ENCODE measurements around the gene BMPER.
"Not testable (repeated sequence)": the region's sequence is repeated elsewhere in the genome, so short reads cannot be mapped to it uniquely, and the experiment has no call there.

The BMPER gene

DNA sequence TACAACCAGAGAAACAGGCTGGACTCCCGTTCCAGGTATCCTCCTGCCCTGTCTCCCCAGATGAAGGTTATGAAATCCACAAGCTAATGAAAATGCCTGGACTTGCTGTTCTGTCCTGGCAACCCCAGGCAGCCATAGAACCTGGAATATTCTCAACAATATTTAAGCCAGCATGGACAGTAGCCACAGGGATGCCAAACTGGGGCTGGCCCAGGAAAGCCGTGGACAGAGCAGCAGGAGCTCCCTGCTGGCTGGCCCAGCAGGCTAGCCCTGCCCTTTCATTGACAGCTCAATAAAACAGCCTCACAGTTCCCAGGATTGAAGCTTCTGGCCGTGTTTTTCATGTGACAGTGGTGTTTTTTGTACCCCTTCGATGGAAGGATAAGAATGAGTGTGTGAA is 230.6 kb downstream of the BMPER start:
- DNase-seq (ENCODE audit: low read depth in 3 of 3): no peak

DNA sequence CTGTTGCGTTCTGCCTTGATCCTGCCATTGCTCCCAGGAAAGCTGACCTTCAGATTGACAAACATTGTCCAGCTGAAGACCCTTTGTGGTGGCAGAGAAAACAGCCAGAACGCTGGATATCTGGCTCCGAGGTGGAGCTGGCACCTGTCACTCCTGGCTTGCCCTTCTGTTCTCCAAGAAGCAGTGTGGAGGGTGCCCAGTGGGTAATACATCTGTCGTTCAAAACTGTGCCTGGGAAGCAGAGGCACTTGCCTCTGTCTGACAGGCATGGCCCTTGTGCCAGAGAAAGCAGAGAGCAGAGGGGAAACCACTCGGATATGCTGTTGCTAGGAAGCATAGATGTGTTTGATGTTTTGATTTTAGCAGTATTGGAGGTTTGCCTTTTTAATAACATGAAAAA is 231.4 kb downstream of the BMPER start:
- no peak for DNase-seq (ENCODE audit: low read depth in 3 of 3)

DNA sequence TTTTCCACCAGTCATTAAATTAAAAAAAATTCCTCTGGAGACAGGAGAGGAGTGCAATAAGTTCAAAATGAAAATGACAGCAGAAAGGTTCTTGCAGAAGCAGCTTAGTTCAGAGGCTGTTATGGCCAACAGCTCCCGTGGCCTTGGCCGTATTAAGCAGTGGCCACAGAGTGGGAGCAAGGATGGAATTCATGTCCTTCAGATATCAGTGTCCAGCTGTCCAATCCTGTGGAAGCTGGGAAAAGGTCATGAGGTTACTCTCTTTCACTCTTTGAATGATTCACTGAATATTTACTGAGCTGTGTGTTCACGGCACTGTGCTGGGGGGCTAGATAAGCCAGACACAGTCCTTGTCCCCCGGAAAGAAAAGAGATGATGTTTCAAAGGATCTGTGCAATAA is 231.8 kb downstream of the BMPER start:
- DNase-seq (ENCODE audit: low read depth in 3 of 3): no peak

DNA sequence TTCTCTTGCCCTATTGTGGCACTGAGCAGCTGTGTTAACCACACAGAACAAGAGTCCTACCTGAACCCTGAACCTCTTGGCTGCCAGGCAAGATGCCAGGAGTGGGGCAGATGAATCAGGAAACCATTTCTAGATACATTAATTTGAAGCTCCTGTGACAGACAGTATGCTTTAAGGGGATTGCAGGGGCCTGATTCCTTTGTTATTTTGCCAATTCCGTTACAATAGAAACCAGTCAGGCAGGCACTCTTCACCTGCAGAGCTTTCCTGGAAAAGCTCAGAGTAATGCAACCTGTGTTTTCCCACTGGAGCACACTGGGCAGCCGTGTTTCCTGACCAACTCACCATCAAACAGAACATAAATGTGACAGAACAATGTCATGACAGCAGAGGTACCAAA is 233.1 kb downstream of the BMPER start:
- DNase-seq (ENCODE audit: low read depth in 3 of 3): no peak

DNA sequence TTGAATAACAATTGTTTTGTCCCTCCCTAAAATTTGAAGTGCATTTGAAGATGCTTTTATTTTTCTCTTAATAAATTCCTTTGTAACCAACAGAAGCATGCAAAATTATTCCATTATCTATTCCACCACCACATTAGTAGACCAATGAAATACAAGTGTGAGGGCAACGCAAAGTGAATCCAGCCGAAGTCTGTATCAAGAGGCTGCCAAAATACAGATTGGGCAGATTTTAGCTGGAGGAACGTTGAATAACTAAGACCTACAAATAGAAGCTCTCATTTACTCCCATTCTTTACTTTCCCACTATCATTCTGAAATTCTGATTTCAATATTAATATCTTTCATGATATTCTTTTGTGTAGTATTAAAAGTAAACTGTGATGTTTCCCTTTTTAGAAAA is 233.7 kb downstream of the BMPER start:
- no peak for DNase-seq (ENCODE audit: low read depth in 3 of 3)

DNA sequence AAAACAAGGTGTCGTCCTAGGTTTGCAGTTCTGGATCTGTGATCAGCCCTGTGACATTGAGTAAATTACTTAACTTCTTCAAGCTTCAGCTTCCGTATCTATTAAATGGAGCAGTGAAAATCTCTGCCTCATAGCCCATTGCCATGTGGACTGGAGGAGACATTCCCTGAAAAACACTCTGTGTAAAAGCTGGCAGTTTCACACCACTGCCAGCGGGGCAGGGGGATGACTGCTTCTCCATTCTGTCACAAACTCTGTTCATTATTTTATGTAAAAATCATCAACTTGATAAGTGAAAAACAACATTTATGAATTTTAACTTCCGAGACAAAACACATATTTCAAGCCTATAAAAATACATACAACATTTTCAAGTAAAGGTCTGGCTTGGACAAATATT is 234.7 kb downstream of the BMPER start:
- no peak for DNase-seq (ENCODE audit: low read depth in 3 of 3)

DNA sequence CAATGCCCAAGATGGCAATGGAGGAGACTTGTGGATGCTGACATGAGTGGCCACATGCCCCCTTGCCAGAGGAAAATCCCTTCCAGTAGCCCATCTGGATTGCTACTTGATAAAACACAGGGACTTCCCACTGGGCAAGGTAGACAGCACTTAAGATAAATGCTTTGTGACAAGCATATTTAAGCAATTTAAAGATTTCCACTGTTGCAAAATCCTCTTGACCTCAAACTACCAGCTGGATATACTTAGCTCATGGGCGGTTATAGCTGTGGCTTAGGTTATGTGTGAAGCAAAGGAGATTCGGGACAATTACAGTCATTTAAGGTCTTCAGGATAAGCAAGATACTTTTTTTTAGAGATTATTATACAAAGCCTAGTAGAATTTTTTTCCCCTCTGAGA is 238.1 kb downstream of the BMPER start:
- DNase-seq (ENCODE audit: low read depth in 3 of 3): no peak

DNA sequence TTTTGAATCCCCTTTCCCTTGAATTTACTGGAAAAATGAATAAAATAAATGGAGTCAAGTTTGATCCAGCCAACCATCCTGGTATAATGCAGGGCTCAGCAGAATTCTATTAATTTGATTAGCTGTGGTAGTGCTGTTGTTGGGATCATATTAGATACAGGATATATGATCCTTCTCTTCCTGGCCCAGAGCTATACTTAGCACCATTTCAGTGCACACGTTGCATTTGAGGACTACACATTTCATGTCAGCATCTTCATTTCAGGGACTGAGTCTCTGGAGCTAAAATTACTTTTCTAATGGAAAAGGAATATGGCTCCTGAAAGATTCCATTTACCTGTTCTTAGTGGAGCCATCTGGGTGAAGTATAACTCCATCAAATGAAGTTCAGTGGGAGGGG is 240.3 kb downstream of the BMPER start:
- DNase-seq (ENCODE audit: low read depth in 3 of 3): no peak

DNA sequence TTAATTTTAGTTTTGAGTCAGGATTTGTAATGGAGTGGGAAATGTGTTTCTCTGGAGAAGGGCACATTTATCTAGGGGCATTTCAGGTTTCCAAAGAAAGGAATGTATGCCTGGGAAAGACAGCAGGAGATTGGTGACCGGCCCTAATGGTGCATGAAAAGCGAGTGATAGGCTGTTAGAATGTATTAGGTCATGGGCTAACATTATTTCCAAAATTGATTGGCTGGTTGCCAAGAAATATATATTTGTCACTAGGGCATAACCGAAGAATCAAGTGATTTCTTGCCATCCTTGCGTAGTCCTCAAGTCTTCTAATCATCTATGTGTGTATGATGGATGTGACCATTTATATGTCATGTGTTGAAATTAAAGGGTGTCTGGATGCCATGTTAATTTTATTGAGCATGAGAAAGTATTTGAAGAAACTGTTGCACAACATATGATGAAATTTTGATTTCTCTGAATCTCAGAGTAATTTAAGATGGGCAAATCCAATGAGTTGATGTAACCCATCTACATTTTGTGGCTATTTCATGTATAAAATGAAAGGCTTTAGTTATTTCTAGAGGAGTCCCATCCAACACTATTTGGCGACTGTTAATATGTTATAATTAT is 248.4 kb downstream of the BMPER start:
- DNase-seq (ENCODE audit: low read depth in 3 of 3): no peak

DNA sequence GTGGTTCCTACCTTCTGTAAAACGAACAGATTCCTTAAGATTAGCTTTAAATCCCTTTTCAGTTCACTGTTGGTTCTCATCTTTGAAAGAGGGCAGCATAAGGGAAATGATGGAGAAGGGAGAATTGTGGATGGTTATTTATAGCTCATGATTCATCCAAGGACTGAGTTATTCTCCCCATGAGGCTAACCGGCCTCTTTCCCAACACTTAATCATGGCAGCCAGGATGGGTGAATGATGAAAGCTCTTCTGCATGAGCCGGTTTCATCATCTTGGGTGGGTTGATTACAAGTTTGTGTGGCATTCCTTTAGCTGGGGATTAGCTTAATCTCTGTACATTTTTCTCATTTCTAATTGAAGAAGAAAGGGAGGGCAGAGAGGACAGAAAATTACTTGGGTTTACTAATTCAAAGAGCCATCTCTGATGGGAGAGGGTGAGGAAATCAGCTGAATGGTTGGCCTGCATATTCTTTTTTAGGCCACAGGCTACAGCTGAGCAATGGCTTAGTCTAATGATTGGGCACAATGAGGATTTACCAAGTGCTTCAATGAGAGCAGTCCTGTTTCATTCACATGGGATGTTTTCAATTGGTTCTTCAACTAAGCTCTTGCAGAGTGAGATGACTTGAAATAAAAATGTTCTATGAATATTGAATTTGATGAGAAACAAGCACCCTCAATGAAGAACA is 250.0 kb downstream of the BMPER start:
- no peak for DNase-seq (ENCODE audit: low read depth in 3 of 3)

DNA sequence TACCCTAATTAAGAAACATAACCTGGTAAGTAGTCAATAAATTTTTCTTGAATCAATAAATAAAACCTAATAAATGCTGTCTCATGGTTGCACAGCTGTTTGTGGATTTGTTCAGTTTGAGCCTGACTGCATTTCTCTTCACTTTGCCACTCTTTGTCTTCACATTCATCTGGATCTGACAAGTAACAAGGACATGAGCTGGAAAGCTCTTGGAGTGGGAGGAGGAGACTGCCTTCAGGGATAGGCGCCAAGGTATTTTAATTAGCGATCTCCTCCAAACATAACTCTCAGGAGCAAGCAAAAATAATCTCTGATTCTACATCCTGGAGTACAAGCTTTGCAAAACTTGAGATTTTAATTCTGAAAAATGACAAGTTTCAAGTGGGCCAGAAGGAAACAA is 251.0 kb downstream of the BMPER start:
- no peak for DNase-seq (ENCODE audit: low read depth in 3 of 3)

DNA sequence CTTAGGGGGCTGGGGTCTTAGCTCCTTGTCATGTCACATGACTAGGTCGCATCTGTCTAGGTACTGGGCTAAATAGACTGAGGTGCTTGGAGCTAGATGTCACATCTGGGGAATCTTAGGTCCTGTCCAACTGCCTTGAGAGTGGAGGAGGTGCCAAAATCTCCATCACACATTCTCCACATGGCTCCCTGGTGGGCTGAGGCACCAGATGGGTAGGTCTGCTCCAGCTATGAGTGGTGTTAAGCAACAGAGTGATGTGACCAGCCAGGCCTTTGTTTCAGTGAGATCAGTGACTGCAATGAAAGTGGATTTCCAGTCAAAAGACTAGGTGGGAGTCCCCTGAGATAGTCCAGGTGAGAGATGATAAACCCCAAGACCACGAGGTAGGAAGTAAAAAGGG is 251.8 kb downstream of the BMPER start:
- no peak for DNase-seq (ENCODE audit: low read depth in 3 of 3)

DNA sequence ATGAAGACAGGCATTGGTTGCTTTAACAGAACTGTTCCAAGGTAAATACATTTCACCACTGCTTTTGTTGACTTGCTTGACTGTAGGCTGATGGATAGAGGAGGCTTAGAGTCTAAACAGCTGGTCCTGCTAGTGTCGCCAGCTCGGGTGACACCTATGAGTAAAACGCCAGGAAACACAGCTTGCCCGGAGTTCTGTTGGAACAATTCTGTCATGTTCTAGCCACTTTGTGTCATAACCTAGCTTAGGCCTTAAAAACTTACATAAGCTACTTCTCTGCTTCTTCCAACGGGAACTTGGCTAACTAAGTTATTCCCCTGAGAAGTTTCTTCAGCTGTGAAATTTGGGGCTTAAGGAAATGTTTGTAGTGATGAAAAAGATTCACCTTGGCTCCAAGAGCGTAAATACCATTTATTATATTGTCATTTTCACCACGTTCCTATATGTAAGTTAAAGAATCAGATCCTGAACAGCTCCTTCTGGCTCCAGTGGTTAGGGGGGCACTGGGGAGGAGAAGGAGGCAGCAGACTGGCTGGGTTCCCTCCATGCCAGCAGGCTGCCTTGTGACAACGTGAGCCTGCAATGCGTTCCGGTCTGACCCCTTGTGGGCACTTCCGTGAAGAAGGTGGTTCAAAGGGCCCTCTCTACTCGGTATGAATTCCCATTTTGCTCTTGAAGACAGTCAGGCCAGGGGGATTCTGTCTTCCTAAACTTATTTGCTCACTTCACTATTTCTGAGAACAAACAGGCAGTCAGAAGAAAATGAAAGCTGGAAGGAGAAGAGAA is 253.2 kb downstream of the BMPER start:
- DNase-seq (ENCODE audit: low read depth in 3 of 3): no peak

DNA sequence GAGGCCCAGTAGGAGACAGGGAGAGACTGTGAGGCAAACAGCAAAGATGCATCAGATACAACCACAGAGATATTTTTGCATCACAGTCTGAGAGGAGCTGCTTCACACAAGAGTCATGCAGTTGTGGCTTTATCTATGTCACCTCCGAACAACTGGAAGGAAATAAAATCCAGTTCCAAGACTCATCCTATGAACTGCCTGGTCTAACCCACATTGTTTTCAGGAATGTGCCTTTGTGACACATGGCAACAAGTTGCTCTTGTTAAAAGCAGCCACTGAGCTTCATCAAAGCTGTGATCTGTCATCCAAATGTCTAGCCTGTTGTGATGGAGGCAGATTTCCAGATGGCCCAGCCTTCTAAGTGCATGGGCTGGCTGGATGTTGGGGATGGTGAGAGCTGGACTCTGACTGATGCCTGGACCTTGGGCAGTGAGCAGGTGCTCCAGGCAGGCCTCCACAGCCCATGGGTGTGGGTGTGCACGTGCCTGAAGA is 255.0 kb downstream of the BMPER start:
- no peak for DNase-seq (ENCODE audit: low read depth in 3 of 3)

DNA sequence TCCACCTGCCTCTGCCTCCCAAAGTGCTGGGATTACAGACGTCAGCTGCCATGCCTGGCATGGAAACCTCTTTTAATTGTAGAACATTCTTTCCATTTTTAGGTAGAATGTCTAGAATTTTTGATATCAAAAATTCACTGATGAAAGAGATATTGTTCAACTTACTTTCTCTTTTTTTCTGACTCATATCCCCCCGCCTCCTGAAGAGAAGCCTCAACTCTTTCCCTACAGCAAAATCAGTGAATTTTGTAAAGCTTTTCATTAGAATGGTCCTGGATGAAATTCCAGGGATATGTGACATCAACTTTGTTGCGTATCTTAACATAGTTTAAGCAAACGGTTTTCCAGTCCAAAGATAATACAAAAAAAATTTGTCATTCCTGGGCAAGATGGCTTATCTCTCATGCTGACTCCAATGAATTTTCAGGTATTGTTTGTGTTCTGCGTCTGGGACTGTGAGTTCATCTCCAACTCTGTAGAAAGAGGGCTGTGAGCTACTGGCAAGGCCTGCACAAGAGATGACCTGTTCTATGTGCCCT is 256.8 kb downstream of the BMPER start:
- no peak for DNase-seq (ENCODE audit: low read depth in 3 of 3)

DNA sequence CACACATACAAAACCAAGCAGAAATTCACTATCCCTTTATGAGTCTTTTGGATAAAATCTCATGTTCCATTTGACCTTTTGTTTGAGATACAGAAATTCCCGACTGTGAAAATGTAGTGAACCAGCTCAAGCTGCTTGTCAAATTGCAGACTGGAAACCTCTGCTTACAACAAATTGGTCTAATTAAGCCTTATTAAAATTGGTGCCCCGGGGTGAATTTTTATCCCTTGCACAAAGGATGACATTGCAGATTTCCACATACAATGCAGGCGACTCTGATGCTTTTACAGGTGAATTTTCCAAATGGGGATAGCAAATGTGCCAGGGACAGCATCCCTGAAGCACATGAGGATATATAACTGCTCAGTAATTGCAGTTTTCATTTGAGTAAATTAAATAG is 257.3 kb downstream of the BMPER start:
- no peak for DNase-seq (ENCODE audit: low read depth in 3 of 3)

DNA sequence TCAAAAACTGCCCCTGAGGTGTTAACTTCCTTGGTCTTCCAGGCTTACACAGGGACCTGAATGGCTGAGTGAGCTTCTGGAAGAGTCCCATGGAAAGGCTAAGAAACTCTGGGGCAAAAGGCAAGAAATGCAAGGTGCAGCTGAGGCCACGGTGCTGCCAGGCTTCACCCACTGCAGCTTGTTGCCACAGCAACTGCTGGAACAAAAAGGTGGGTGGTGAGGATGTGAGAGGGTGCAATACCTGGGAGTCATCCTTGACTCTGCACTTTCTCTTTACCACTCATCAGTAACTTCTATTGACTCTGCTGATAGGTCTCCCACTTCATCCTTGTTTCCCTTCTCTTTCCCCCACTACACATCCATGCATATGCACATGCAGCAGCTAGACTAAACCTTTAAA is 258.6 kb downstream of the BMPER start:
- no peak for DNase-seq (ENCODE audit: low read depth in 3 of 3)

DNA sequence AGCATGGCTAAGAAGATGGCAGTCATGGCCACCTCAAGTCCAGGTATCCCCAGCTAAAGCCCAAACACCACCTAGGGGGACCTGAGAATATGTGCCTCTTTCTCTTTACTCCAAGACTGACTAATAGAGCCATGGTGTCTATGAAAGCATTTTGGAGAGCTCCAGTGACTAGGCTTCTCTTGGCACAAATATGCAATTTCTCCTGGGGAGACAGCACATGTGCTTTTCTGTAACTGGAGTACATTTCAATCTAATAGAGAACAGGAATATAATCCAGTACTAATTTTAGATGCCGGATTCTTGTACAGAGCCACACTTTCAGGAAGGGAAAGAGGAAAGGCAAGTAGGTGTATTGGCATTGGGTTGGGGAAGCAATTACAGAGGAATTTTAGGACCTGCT is 260.1 kb downstream of the BMPER start:
- DNase-seq (ENCODE audit: low read depth in 3 of 3): no peak

DNA sequence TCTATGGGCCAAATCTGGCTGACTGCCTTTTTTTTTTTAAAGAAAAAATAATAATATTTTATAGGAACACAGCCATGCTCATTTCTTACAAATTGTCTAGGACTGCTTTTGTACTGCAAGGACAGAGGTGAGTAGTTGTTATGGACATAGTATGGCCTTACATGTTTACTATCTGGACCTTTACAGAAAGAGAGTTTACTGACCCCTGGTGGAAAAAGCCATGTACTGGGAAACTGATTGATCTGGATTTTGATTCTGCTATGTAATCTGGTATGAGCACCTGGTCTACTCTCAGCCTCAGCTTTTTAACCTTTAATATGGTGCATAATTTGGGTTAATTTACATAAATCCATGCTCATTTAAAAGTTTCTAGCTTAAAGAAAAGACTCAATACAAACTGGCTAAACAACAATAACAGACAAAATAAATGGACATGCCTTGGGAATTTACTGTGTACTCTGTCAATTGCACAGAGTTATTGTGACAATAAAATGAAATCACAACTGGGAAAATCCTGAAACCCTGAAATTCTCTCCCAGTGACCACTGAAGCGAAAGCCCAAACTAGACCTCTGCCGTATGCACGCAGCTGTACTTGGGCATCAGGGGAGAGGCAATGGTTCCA is 260.7 kb downstream of the BMPER start:
- no peak for DNase-seq (ENCODE audit: low read depth in 3 of 3)

DNA sequence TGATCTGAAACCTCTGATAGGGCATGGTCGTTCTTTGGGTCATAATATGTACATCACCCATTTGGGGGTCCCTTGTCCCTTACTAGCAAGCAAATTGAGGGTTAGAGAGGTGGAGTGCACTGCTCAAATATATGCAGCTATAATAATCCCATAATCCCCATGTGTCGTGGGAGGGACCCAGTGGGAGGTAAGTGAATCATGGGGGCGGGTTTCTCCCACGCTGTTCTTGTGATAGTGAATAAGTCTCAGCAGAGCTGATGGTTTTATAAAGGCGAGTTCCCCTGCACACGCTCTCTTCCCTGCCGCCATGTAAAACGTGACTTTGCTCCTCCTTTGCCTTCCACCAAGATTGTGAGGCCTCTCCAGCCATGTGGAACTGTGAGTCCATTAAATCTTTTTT is 262.7 kb downstream of the BMPER start:
- no peak for DNase-seq (ENCODE audit: low read depth in 3 of 3)

DNA sequence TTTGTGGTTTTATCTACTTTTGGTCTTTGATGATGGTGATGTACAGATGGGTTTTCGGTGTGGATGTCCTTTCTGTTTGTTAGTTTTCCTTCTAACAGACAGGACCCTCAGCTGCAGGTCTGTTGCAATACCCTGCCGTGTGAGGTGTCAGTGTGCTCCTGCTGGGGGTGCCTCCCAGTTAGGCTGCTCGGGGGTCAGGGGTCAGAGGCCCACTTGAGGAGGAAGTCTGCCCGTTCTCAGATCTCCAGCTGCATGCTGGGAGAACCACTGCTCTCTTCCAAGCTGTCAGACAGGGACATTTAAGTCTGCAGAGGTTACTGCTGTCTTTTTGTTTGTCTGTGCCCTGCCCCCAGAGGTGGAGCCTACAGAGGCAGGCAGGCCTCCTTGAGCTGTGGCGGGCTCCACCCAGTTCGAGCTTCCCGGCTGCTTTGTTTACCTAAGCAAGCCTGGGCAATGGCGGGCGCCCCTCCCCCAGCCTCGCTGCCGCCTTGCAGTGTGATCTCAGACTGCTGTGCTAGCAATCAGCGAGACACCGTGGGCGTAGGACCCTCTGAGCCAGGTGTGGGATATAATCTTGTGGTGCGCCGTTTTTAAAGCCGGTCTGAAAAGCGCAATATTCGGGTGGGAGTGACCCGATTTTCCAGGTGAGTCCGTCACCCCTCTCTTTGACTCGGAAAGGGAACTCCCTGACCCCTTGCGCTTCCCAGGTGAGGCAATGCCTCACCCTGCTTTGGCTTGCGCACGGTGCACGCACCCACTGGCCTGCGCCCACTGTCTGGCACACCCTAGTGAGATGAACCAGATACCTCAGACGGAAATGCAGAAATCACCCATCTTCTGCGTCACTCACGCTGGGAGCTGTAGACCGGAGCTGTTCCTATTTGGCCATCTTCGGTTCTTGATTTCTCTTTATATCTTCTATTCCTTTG is 269.6 kb downstream of the BMPER start:
- DNase-seq (ENCODE audit: low read depth in 3 of 3): not testable (repeated sequence)

Measured in stimulated activated CD4-positive, alpha-beta T cell treated with anti-CD3 and anti-CD28 coated beads, TNF-alpha, amount 100 ng/mL, for 4 hours (primary cell).